GM19397 (cell line): ENCODE results near the gene VSTM2B.

ENCODE experiments used
- ATAC-seq: cut with Tn5 transposase; IDR thresholded peaks from one replicate; pipeline ENCODE4 v1.9.1; 2021; ENCODE audit warnings: mild to moderate bottlenecking, moderate library complexity; ENCODE audit not compliant: unreplicated experiment

VSTM2B gene

GRCh38 chr19:29529646-29530539 is 4.1 kb downstream of the VSTM2B start:
- no peak for ATAC-seq

GRCh38 chr19:29530540-29531457 is 5.0 kb downstream of the VSTM2B start:
- ATAC-seq, result no peak

GRCh38 chr19:29531458-29532025 is 5.7 kb downstream of the VSTM2B start:
- no peak for ATAC-seq

GRCh38 chr19:29532097-29532496 is 6.3 kb downstream of the VSTM2B start:
- ATAC-seq, result no peak

- no peak for ATAC-seq
Measured at GRCh38 chr19:29532956-29533355, 7.2 kb downstream of the VSTM2B start.

- no peak for ATAC-seq
Measured at GRCh38 chr19:29533578-29534544, 8.1 kb downstream of the VSTM2B start.

GRCh38 chr19:29535214-29535831 is 9.5 kb downstream of the VSTM2B start:
- ATAC-seq, result no peak

- ATAC-seq, result no peak
Measured at GRCh38 chr19:29535984-29536508, 10.3 kb downstream of the VSTM2B start.

- no peak for ATAC-seq
Measured at GRCh38 chr19:29537181-29537580, 11.4 kb downstream of the VSTM2B start.

- no peak for ATAC-seq
Measured at GRCh38 chr19:29537601-29538000, 11.8 kb downstream of the VSTM2B start.

- no peak for ATAC-seq
Measured at GRCh38 chr19:29538146-29538545, 12.4 kb downstream of the VSTM2B start.

GRCh38 chr19:29538651-29539050 is 12.9 kb downstream of the VSTM2B start:
- ATAC-seq, result no peak

GRCh38 chr19:29539131-29539530 is 13.3 kb downstream of the VSTM2B start:
- no peak for ATAC-seq

GRCh38 chr19:29539670-29540069 is 13.9 kb downstream of the VSTM2B start:
- no peak for ATAC-seq

GRCh38 chr19:29540114-29540513 is 14.3 kb downstream of the VSTM2B start:
- ATAC-seq, result no peak

- ATAC-seq, result no peak
Measured at GRCh38 chr19:29541473-29542253, 15.9 kb downstream of the VSTM2B start.

GRCh38 chr19:29542327-29542726 is 16.5 kb downstream of the VSTM2B start:
- ATAC-seq, result no peak

- ATAC-seq, result no peak
Measured at GRCh38 chr19:29542776-29543175, 17.0 kb downstream of the VSTM2B start.

- ATAC-seq, result no peak
Measured at GRCh38 chr19:29543381-29543780, 17.6 kb downstream of the VSTM2B start.
